ENCODE measurements around the gene PARP3.

PARP3 gene

GRCh38 chr3:51934139-51934850 lies 7.9 kb upstream of the PARP3 start:
- no peak for DNase-seq

GRCh38 chr3:51934991-51935885 lies 6.9 kb upstream of the PARP3 start:
- DNase-seq: no peak

DNA sequence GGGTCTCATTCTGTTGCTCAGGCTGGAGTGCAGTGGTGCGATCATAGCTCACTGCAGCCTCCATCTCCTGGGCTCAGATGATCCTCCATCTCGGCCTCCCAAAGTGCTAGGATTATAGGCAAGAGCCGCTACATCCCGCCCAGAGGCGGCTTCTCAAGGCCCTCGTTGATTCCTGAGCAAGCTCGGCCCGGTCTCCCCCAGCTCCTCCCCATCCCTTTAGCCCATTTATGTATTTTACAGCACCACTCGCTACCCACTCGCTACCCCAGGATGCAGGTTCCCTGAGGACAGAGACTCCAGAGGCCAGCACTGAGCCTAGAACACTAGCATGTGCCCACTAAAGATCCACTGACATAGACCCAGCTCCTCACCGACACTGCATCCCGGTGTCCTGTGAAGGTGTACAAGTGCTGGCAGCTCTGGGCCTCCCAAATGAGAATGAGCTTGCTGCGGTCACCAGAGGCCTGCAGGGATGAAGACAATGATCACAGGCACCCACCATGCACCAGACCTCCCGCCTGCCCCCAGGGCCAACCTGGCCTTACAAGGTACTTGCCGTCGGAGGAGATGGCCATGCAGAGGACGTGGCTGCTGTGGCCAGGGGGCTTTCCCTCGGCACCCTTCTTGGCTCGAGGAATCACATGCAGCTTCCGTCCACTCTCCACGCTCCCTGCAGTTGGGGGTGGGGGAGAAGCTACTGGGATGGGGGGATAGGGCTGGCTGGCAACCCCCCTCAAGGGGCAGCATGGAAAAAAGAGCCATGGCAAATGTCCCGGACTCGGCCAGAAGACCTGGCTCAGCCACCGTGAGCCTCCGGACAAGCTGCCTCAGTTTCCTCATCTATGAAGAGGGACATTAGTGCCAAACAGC lies 6.0 kb upstream of the PARP3 start:
- DNase-seq: no peak

DNA sequence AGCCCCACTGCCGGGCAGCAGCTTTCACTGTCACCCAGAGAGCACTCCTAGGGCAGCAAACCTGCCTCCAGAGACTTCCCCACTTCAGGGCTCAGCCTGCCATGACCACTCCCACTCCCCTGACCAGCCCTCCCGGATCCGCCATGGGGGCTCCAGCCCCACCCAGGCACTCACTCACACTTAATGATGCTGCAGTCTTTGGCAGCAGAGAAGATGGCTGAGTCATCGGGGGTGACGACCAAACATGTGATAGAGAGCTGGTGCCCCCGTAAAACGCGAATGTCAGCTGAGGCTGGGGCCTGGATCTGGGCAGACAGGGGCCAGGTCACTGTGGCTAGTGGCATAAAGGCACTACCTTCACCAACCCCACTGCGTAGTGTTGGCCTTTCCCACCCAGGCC lies 5.1 kb upstream of the PARP3 start:
- DNase-seq: no peak

GRCh38 chr3:51937611-51938450 lies 4.3 kb upstream of the PARP3 start:
- no peak for DNase-seq

- DNase-seq: no peak
Measured at GRCh38 chr3:51938780-51939425, 3.3 kb upstream of the PARP3 start.

DNA sequence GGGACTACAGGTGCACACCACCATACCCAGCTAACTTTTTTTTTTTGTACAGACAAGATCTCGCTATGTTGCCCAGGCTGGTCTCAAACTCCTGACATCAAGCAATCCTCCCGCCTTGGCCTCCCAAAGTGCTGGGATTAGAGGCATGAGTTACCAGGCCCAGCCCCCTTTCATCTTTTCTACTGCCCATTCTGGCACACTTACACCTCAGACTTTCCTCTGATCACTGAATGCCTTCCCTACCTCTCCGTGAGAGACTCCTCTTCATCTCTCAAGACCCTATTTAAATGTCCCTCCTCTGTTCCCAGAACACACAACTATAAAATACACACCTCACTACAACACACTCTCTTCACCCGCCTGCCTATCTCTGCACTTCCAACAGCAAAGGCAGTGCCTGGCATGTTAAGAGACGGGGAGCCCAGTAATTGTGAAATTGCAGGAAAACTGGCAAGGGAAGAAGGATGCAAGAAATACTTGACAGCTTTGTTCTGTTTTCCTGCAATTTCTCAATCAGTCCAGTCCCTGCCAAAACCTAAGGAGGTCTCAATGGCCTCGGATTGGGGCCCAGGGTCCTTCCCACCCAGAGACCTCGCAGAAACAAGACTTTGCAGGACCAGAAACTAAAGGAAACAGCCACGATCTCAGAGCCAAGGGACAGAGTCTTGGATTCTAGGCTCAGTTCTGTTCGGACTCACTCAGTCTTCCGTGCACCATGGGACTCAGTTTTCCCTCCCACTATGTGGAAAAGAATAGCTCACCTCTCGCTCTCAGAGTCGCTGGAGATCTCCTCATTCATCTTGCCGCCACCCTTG lies 1.3 kb upstream of the PARP3 start:
- no peak for DNase-seq

DNA sequence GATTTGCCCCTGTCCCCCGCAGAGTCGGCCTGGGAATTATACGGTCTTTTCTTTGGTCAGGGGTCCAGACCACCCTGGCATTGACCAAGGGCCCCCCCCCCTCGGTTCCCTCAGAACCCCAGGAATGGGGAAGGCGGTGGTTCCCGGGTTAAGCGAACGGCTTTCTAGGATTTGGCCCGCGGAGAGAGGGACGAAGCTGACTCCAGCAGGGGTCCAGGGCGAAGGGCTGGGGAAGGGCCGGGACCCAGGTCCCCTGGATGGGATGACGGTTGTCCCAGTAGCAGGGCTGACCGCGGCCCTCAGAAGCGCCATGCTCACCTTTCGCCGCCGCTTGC lies 733 bp upstream of the PARP3 start:
- no peak for DNase-seq

- peak; percentile 16 for DNase-seq
Measured at GRCh38 chr3:51942603-51943450, 664 bp downstream of the PARP3 start.

DNA sequence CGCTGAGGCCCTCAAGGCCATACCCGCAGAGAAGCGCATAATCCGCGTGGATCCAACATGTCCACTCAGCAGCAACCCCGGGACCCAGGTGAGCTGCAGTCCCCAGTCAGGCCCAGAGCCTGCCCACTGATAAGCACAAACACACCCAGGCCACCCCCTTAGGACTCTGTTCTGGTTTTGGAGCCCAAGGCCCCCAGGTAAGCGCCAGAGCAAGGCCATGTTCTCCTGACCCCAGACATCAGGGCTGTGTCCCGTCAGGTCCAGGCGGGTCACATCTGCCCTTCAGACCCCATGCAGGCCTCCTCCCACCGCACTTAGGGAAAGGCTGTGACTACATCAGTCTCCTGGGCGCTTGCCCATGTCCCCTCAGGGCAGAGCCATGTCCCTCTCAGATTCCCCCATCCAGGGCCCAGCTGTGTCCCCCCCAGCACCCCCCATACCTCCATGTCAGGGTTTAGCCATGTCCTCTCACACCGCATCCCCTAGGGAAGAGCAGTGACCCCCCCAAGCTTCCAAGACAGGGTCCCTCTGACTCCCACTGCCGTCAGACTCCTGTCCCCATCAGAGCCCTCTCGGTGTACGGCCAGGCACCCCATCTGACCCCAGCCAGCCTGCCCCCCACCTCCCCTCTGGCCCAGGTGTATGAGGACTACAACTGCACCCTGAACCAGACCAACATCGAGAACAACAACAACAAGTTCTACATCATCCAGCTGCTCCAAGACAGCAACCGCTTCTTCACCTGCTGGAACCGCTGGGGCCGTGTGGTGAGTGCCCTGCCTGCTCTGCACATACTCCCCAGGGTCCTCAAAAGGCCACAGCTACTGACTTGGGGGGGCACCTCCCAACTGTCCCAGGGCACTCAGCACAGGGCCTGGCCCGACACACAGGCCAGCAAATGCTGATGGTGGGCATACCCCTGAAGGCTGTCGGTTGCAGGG lies 1.6 kb downstream of the PARP3 start:
- no peak for DNase-seq

- DNase-seq: no peak
Measured at GRCh38 chr3:51944451-51945021, 2.4 kb downstream of the PARP3 start.

DNA sequence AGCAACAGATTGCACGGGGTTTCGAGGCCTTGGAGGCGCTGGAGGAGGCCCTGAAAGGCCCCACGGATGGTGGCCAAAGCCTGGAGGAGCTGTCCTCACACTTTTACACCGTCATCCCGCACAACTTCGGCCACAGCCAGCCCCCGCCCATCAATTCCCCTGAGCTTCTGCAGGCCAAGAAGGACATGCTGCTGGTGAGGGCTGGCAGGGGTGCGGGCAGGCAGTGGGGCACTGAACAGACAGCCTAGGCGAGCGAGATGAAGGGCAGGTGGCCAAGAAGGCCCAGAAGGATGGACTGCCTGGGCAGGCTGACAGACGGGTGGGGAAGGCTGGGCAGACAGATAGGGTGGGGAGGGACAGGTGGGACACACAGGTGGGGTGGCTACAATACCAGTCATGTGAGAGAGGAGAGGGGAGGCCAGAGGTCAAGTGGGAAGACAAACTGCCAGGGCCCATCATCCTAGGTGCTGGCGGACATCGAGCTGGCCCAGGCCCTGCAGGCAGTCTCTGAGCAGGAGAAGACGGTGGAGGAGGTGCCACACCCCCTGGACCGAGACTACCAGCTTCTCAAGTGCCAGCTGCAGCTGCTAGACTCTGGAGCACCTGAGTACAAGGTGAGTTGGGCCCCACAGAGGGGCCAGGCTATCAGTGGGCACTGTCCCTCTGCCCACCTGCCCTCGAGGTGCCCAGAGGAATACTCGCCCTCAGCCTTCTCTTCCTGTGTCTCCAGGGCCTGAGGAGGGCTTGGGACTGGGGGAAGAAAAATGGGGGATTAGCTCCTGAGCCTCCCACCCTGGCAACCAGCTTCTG lies 3.1 kb downstream of the PARP3 start:
- no peak for DNase-seq

DNA sequence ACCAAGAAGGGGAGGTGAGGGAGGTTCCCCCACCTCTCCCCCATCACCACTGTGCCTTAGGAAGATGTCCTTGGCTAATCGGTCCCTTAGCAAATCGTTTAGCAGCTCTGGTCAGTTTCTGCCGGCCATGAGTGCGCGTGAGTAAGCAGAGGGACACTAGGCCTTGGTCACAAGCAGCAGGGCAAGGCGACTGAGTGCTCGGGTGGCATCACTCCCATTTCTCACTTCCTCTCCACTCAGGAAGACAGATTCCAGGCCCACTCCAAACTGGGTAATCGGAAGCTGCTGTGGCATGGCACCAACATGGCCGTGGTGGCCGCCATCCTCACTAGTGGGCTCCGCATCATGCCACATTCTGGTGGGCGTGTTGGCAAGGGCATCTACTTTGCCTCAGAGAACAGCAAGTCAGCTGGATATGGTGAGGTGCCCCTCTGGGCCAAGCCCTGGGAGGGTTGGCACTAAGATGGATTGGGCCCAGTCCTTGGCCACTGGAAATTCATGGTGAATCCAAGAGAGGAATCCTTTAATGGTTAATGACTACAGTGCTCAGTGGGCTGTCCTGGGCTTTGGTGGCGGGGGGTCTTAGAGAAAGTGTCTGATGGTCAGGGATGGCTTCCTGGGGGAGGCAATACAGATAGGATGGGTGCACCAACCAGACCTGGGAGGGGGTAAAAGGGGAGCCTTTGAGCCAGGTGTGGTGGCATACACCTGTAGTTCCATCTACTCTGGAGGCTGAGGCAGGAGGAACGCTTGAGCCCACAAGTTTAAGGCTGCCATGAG lies 4.0 kb downstream of the PARP3 start:
- DNase-seq: no peak

GRCh38 chr3:51946796-51947195 lies 4.6 kb downstream of the PARP3 start:
- DNase-seq: no peak

- no peak for DNase-seq
Measured at GRCh38 chr3:51947215-51947900, 5.2 kb downstream of the PARP3 start.

GRCh38 chr3:51948016-51948580 lies 5.9 kb downstream of the PARP3 start:
- no peak for DNase-seq

All from effector CD8-positive, alpha-beta T cell (primary cell).